SK-N-SH treated with all-trans-retinoic acid at 6 μM for 48 hours (cell line): ENCODE results near the gene CREB3L2.

Experiments used
- ARNTL ChIP-seq: fragments of 450-650 bp; formaldehyde crosslinking; IDR thresholded peaks from 2 replicates; pipeline ENCODE4 v1.5.0; 2020; ENCODE audit warnings: low read depth, mild to moderate bottlenecking, moderate library complexity, borderline replicate concordance
- BACH2 ChIP-seq: fragments of 250-450 bp; sonication (Bioruptor Pico); IDR thresholded peaks from 2 replicates; pipeline ENCODE4 v1.9.0; 2021; ENCODE audit warnings: mild to moderate bottlenecking, borderline replicate concordance
- CSDC2 ChIP-seq: fragments of 250-450 bp; sonication (Bioruptor Pico); IDR thresholded peaks from 2 replicates; pipeline ENCODE4 v1.5.0; 2020; ENCODE audit warnings: mild to moderate bottlenecking, moderate library complexity
- ESRRG ChIP-seq: fragments of 250-450 bp; sonication (Bioruptor Pico); IDR thresholded peaks from 2 replicates; pipeline ENCODE4 v1.6.1; 2021; ENCODE audit warnings: mild to moderate bottlenecking
- GLIS3 ChIP-seq: fragments of 250-450 bp; sonication (Bioruptor Pico); IDR thresholded peaks from 2 replicates; pipeline ENCODE4 v1.5.0; 2020; ENCODE audit warnings: mild to moderate bottlenecking, moderate library complexity
- OSR1 ChIP-seq: fragments of 250-450 bp; sonication (Bioruptor Pico); IDR thresholded peaks from 2 replicates; pipeline ENCODE4 v1.8.0; 2022; ENCODE audit warnings: moderate library complexity, mild to moderate bottlenecking, inconsistent platforms
- PATZ1 ChIP-seq: fragments of 250-450 bp; sonication (Bioruptor Pico); IDR thresholded peaks from 2 replicates; pipeline ENCODE4 v1.8.0; 2020; ENCODE audit warnings: mild to moderate bottlenecking, moderate library complexity, borderline replicate concordance
- RARB ChIP-seq: fragments of 250-450 bp; sonication (Bioruptor Pico); IDR thresholded peaks from 2 replicates; pipeline ENCODE4 v1.8.0; 2021; ENCODE audit warnings: mild to moderate bottlenecking, moderate library complexity
- TOX ChIP-seq: fragments of 250-450 bp; sonication (Bioruptor Pico); IDR thresholded peaks from 2 replicates; pipeline ENCODE4 v1.8.0; 2021; ENCODE audit warnings: mild to moderate bottlenecking, moderate library complexity, borderline replicate concordance
- ZC3H10 ChIP-seq: fragments of 250-450 bp; sonication (Bioruptor Pico); IDR thresholded peaks from 2 replicates; pipeline ENCODE4 v1.5.1; 2021; ENCODE audit warnings: mild to moderate bottlenecking, moderate library complexity
- ZFP3 ChIP-seq: fragments of 250-450 bp; sonication (Bioruptor Pico); IDR thresholded peaks from 2 replicates; pipeline ENCODE4 v1.5.0; 2020; ENCODE audit warnings: mild to moderate bottlenecking, moderate library complexity

DNA sequence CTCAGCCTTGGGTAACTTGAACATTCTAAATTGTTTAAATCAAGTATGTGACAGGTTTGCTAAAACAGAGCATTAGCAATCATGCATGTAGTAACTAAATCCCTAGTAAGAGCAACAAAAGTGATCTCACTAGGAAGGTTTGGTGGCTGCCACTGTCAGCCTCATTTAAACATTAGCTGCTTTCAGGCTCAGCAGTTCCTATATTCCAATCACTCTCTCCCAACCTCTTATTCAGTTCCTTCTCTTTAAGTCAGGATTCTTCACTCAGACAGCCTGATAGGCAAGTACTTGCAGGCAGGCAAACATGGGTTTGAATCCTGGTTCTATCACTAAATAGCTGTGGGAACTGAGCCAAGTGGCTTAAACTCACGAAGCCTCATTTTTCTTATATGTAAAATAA is 3.6 kb downstream of the CREB3L2 start:
- TF ChIP-seq ARNTL (CRISPR knock-in tag) (no peak), RARB (CRISPR knock-in tag) (no peak), PATZ1 (CRISPR knock-in tag) (no peak), GLIS3 (CRISPR knock-in tag) (no peak), CSDC2 (no peak), TOX (CRISPR knock-in tag) (no peak), OSR1 (CRISPR knock-in tag) (no peak), ZFP3 (CRISPR knock-in tag) (no peak), ESRRG (CRISPR knock-in tag) (no peak), BACH2 (CRISPR knock-in tag) (no peak), ZC3H10 (CRISPR knock-in tag) (no peak)
